T-helper 17 cell (primary cell): ENCODE results near the gene TMEM164. TPM values are rescaled to one million over a fixed set of nuclear protein-coding genes. Genes with fewer than 3 reads are reported as not detected.

Experiments
- ATAC-seq: fragments of 150-1000 bp; cut with Tn5 transposase; 2 replicates; pipeline ENCODE4 v1.10.0; 2021; ENCODE audit warnings: mild to moderate bottlenecking, moderate library complexity
- DNase-seq, 3 donors: peaks; one replicate each; pipeline versions ENCODE4 v3.0.0 to v3.0.0-alpha.2; 2020 to 2021
- H3K9me3 ChIP-seq: one replicate; pipeline ENCODE4 v1.7.0; 2013; ENCODE audit warnings: low read length, mild to moderate bottlenecking; ENCODE audit not compliant: control insufficient read depth, poor library complexity, severe bottlenecking
- H3K27ac Mint-ChIP-seq: one replicate; pipeline ENCODE4 v1.8.0; 2022; ENCODE audit warnings: mild to moderate bottlenecking, moderate library complexity, mixed read lengths
- H3K27me3 Mint-ChIP-seq: one replicate; pipeline ENCODE4 v1.8.0; 2022; ENCODE audit warnings: mixed read lengths
- H3K36me3 Mint-ChIP-seq: one replicate; pipeline ENCODE4 v1.8.0; 2022; ENCODE audit warnings: low read depth, mixed read lengths
- H3K4me1 Mint-ChIP-seq: one replicate; pipeline ENCODE4 v1.8.0; 2022; ENCODE audit warnings: mild to moderate bottlenecking, mixed read lengths
- H3K4me3 Mint-ChIP-seq: one replicate; pipeline ENCODE4 v1.8.0; 2022; ENCODE audit warnings: mild to moderate bottlenecking, moderate library complexity, mixed read lengths
- total RNA-seq, 4 donors: library from RNA in 2 of 4; stranded (reverse) in 2 of 4; gene quantifications; one replicate each; pipeline ENCODE4 v1.2.3 and lab custom pipeline; 2022 to 2026

Gene TMEM164
- total RNA-seq, 2 donors from 2014 or later: 15.1 to 32.7 TPM

GRCh38 chrX:110053453-110053852, 50.5 kb downstream of the TMEM164 start:
- Mint-ChIP-seq H3K4me3 (no peak overlapping the region), H3K27ac (no peak overlapping the region), H3K4me1 (peaks cover 8% of the 10 kb centered on the region), H3K27me3 (no peaks in the 10 kb centered on the region), H3K36me3 (peaks cover 2% of the 10 kb centered on the region)
- DNase-seq (no peak), ATAC-seq (no peak)
- H3K9me3 ChIP-seq: peaks cover 3% of the 10 kb centered on the region

DNA sequence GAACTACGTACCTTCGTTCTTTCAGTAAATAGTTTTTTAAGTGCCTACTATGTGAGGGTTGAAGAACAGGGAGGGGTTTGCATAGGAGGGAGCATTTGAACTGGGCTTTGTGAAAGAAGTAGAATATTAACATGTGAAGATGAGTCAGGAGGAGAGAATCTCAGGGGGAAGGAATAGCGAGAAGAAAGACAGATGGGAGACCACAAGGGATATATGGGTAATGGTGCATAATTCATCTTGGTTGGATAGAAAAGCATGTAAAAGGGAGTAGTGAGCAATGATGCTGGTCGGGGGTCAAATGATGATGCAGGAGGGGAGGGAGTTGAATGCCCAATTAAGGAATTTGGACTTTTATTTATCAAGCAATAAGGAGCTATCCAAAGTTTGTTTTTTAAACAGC, 52.7 kb downstream of the TMEM164 start:
- DNase-seq (no peak), ATAC-seq (no peak)
- no peak overlapping the region for H3K4me3 Mint-ChIP-seq
- H3K9me3 ChIP-seq: peaks cover 3% of the 10 kb centered on the region
- H3K36me3 Mint-ChIP-seq: no peaks in the 10 kb centered on the region
- peaks cover 6% of the 10 kb centered on the region for H3K4me1 Mint-ChIP-seq
- peak overlapping the region; percentile 68 for H3K27ac Mint-ChIP-seq
- no peaks in the 10 kb centered on the region for H3K27me3 Mint-ChIP-seq

- peaks cover 6% of the 10 kb centered on the region for H3K4me1 Mint-ChIP-seq
- no peak for ATAC-seq
These were observed 53.5 kb downstream of the TMEM164 start for GRCh38 chrX:110056419-110056818.

GRCh38 chrX:110059410-110059809, 56.5 kb downstream of the TMEM164 start:
- Mint-ChIP-seq H3K27ac (no peak overlapping the region), H3K27me3 (no peaks in the 10 kb centered on the region), H3K4me1 (peaks cover 11% of the 10 kb centered on the region), H3K4me3 (no peak overlapping the region), H3K36me3 (no peaks in the 10 kb centered on the region)
- H3K9me3 ChIP-seq: peaks cover 3% of the 10 kb centered on the region
- DNase-seq: no peak
- ATAC-seq: no peak

More at GRCh38 chrX:110056419-110056818, 53.5 kb downstream of the TMEM164 start:
- no peak for DNase-seq
- H3K27ac Mint-ChIP-seq: no peak overlapping the region
- peaks cover 3% of the 10 kb centered on the region for H3K9me3 ChIP-seq
- H3K4me3 Mint-ChIP-seq: no peak overlapping the region
- no peaks in the 10 kb centered on the region for H3K27me3 Mint-ChIP-seq
- no peaks in the 10 kb centered on the region for H3K36me3 Mint-ChIP-seq

DNA sequence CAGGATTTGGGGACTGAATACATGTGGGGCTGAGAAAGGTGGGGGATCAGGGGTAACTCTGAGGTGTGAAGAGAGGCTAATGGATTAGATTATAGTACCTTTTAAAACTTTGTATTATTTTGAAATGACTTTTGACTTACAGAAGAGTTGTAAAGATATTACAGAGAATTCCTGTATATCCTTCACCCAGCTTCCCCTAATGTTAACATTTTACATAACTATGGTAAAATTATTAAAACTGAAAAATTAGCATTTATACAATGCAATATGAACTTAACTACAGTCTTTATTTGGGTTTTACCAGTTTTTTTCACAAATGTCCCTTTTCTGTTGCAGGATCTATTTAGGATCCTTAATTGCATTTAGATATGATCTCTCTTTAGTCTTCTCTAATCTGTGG, 57.4 kb downstream of the TMEM164 start:
- no peak for ATAC-seq
- peaks cover 3% of the 10 kb centered on the region for H3K9me3 ChIP-seq
- peaks cover 11% of the 10 kb centered on the region for H3K4me1 Mint-ChIP-seq
- no peaks in the 10 kb centered on the region for H3K27me3 Mint-ChIP-seq
- H3K36me3 Mint-ChIP-seq: no peaks in the 10 kb centered on the region
- no peak overlapping the region for H3K4me3 Mint-ChIP-seq
- H3K27ac Mint-ChIP-seq: no peak overlapping the region
- no peak for DNase-seq

GRCh38 chrX:110060846-110061537, 58.1 kb downstream of the TMEM164 start:
- Mint-ChIP-seq H3K4me1 (peaks cover 7% of the 10 kb centered on the region), H3K27me3 (no peaks in the 10 kb centered on the region), H3K4me3 (no peak overlapping the region), H3K36me3 (no peaks in the 10 kb centered on the region), H3K27ac (no peak overlapping the region)
- H3K9me3 ChIP-seq: no peaks in the 10 kb centered on the region
- DNase-seq: no peak
- ATAC-seq: no peak

DNA sequence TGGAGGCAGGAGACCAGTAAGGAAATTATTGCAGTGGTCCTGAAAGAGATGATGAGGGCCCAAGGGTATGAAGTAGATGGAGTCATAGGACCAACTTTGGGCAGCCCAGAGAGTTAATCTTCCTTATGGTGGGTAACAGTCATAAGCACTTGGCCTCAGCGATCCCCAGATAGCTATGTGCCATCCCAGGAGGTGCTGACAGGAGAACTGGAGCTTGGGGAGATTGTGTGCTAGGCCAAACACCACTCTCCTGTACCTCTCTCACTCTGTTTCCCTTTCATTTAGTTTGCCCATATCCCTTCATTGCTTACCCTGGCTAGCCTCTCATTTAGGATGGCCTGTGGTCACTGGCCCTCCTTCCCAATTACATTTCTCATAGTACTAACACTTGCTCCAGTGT, 60.0 kb downstream of the TMEM164 start:
- no peak overlapping the region for H3K27ac Mint-ChIP-seq

DNA sequence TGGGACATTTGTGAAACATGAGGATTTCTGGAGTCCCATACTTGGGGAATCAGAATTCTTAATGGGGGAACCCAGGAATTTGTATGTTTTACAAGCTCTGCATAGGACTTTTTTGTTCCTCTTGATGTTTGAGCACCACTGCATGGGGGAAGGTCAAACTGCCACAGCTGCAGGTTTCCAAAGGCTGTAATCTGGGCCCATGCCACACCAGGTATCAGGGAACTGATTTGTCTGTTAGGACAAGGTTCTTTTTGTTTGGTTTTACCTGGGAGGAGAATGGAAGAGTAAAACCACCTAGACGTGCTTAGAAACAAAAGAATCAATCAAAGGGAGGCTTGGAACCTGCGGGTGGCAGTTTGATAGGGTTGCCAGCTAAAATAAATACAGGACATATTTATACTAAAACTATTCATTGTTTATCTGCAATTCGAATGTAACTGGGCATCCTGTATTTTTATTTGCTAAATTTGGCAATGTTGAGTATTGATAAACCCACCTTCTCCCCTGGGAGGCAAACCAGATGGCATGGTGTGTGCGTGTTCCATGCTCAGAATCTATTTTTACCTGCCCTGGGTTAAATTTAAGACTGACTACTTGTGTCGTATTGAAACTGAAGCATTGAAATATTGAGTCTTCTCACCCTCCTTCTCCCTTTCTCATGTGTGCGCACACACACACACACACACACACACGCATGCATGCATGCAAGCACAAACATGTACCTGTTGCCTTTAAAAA, 63.7 kb downstream of the TMEM164 start:
- H3K9me3 ChIP-seq: no peaks in the 10 kb centered on the region
- no peak overlapping the region for H3K27ac Mint-ChIP-seq
- peaks cover 5% of the 10 kb centered on the region for H3K4me1 Mint-ChIP-seq
- ATAC-seq: no peak
- no peaks in the 10 kb centered on the region for H3K36me3 Mint-ChIP-seq
- H3K27me3 Mint-ChIP-seq: no peaks in the 10 kb centered on the region
- DNase-seq: no peak
- no peak overlapping the region for H3K4me3 Mint-ChIP-seq

More for the DNA sequence above, 60.0 kb downstream of the TMEM164 start:
- no peak for DNase-seq
- Mint-ChIP-seq H3K27me3 (no peaks in the 10 kb centered on the region), H3K4me3 (no peak overlapping the region), H3K4me1 (peaks cover 7% of the 10 kb centered on the region), H3K36me3 (no peaks in the 10 kb centered on the region)
- no peak for ATAC-seq
- no peaks in the 10 kb centered on the region for H3K9me3 ChIP-seq

DNA sequence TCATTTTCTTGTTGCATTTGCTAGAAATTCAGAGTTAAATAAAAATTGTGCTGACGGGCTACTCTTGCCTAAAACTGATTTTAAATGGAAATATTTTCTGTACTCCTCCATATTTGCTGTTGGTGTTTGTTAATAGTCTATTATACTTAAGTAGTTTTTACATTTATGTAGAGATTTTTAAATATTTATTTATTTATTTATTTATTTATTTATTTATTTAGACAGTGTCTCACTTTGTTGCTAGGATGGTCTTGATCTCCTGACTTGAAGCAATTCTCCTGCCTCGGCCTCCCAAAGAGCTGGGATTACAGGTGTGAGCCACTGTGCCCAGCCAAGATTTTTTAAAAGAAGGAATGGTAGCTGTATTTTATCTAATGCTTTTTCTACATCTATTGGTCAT, 68.1 kb downstream of the TMEM164 start:
- ATAC-seq (no peak), DNase-seq (no peak)
- no peak overlapping the region for H3K4me3 Mint-ChIP-seq
- no peaks in the 10 kb centered on the region for H3K4me1 Mint-ChIP-seq
- no peak overlapping the region for H3K27ac Mint-ChIP-seq
- H3K9me3 ChIP-seq: no peaks in the 10 kb centered on the region
- H3K27me3 Mint-ChIP-seq: no peaks in the 10 kb centered on the region
- no peaks in the 10 kb centered on the region for H3K36me3 Mint-ChIP-seq

DNA sequence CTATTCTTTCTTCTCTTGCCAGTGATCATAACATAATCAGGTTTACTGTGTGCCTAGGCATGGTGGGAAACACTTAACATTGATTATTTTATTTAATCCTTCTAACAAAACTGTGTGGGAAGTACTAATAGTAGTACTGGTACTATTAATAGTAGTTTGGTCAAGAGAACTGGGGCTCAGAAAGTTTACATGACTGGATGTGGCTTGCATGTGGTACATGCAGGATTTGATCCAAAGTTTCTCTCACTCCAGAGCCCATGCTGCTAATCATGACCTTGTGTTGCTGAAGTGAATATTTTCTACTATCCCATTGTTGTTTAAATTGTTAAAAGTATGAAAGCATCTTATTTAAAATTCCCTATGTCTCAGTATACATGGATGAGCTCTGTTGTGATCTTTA, 78.4 kb downstream of the TMEM164 start:
- H3K27me3 Mint-ChIP-seq: no peaks in the 10 kb centered on the region
- DNase-seq: no peak
- no peaks in the 10 kb centered on the region for H3K9me3 ChIP-seq
- H3K36me3 Mint-ChIP-seq: peaks cover 4% of the 10 kb centered on the region
- ATAC-seq: no peak
- no peak overlapping the region for H3K4me3 Mint-ChIP-seq
- H3K4me1 Mint-ChIP-seq: peaks cover 13% of the 10 kb centered on the region
- no peak overlapping the region for H3K27ac Mint-ChIP-seq

DNA sequence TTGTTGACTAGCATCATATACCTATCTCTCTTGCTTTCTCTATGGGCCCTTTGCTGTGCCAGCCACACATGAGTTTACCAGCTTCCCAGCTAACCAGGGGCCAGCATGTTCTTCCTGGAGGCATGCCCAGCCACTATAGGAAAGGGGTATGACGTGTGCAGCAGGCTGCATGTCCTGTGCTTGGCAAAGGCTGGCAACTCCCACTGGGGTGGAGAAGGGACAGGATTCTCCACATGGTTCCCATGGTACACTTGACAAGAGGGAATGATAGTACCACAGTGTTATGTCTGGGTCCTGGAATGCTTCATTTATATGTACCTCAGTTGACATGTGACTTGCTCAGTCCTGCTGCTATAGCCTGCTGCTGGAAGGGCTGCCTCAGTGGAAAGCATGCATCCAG, 78.8 kb downstream of the TMEM164 start:
- DNase-seq: no peak
- H3K4me1 Mint-ChIP-seq: peaks cover 17% of the 10 kb centered on the region
- no peaks in the 10 kb centered on the region for H3K9me3 ChIP-seq
- H3K27ac Mint-ChIP-seq: no peak overlapping the region
- H3K27me3 Mint-ChIP-seq: no peaks in the 10 kb centered on the region
- no peak overlapping the region for H3K4me3 Mint-ChIP-seq
- peaks cover 4% of the 10 kb centered on the region for H3K36me3 Mint-ChIP-seq
- no peak for ATAC-seq

DNA sequence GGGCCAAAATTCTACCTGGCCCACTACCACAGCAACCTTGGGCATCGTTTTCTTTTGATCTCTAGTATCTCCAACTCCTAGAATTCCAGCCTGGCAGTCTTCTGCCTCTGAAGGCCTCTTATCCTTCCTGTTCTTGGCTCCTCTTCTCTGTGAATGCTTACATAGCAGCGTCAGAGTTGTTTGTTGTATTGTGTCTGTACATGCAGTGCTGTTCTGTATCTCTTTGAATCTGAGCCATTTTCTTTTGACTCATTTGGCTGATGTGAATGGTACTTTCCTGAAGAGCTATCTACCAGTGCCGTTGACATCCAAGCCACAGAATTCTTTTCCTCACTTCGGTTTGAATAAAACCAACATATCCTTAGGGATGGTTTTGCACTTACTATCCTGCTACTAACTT, 79.2 kb downstream of the TMEM164 start:
- DNase-seq (no peak), ATAC-seq (no peak)
- Mint-ChIP-seq H3K4me3 (no peak overlapping the region), H3K36me3 (peaks cover 4% of the 10 kb centered on the region), H3K4me1 (peaks cover 16% of the 10 kb centered on the region), H3K27ac (no peak overlapping the region), H3K27me3 (no peaks in the 10 kb centered on the region)
- no peaks in the 10 kb centered on the region for H3K9me3 ChIP-seq

GRCh38 chrX:110086162-110086915, 83.4 kb downstream of the TMEM164 start:
- DNase-seq (no peak), ATAC-seq (no peak)
- no peaks in the 10 kb centered on the region for H3K27me3 Mint-ChIP-seq
- H3K4me1 Mint-ChIP-seq: peaks cover 18% of the 10 kb centered on the region
- H3K4me3 Mint-ChIP-seq: no peak overlapping the region
- H3K27ac Mint-ChIP-seq: no peak overlapping the region
- no peaks in the 10 kb centered on the region for H3K9me3 ChIP-seq
- H3K36me3 Mint-ChIP-seq: peaks cover 2% of the 10 kb centered on the region
